NCI-H82 treated with DMSO at 0.1 percent for 48 hours (cell line): ENCODE results near the gene RGS6.

Experiments
- DNase-seq: peaks from one replicate; lab custom pipeline; 2025; ENCODE audit not compliant: unreplicated experiment; lab: John Stamatoyannopoulos, UW

RGS6 gene

DNA sequence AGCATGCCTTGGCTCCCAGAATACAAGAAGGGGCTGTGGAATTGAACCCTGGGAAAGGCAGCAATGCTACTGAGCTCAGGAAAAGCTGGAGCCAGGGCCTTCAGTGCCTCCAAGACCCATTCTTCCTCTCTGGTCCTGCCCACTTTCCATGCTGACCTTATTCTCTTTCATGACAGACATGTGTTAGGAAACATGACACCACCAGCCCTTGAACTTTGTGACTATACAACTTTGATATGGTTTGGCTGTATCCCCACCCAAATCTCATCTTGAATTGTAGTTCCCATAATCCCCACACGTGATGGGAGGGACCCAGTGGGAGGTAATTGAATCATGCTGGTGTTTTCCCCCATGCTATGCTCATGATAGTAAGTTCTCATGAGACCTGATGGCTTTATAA is 553.5 kb downstream of the RGS6 start:
- no peak for DNase-seq

GRCh38 chr14:72488514-72488913 is 556.3 kb downstream of the RGS6 start:
- DNase-seq, result no peak

GRCh38 chr14:72492196-72492595 is 560.0 kb downstream of the RGS6 start:
- no peak for DNase-seq

GRCh38 chr14:72495668-72496067 is 563.4 kb downstream of the RGS6 start:
- no peak for DNase-seq

GRCh38 chr14:72498646-72499045 is 566.4 kb downstream of the RGS6 start:
- DNase-seq, result no peak

- DNase-seq, result no peak
Measured at GRCh38 chr14:72499746-72500145, 567.5 kb downstream of the RGS6 start.

DNA sequence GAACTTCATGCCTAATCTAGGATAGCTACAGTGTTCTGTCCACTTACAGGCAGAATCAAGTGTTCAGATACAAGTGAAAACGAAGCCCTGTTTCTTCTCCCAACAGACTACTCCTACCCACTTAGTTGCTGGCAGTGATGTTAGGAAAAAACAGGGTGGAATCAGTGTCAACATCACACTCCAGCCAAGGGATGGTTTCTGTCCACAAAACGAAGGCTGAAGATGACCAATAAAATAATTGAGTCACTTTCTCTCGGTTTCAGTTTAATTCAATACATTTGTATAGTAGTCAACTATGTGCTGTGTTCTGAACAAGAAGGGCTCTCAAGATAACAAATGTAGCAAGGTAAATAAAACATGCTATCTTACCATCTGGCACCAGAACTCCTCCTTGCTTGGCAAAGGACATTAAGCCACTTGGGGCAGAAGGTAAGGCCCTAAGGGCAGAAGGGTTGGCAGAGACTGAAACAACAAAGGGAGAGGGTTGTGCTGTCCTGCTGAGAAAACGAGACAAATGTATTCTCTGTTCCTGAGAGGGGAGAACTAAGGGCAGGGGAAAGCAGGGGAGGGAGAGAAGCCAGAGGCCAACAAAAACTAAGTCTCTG is 568.1 kb downstream of the RGS6 start:
- no peak for DNase-seq

DNA sequence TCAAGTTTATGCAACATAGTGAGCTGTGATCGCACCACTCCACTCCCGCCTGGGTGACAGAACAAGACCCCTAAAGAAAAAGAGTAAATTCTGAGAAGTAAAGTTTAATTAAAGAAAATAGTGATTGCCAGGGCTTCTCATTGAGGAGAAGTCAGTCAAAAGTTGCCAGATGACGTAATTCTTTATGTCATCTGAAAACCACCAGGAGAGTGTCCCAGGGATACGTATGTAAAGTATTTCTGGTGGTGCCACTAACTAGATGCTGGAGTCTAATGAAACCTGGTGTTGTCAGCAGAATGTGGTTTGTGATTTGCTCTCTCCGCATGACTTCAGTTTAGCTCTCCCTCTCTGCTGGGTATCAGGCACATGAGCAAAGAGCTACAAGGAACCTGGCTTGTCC is 569.2 kb downstream of the RGS6 start:
- DNase-seq, result no peak

DNA sequence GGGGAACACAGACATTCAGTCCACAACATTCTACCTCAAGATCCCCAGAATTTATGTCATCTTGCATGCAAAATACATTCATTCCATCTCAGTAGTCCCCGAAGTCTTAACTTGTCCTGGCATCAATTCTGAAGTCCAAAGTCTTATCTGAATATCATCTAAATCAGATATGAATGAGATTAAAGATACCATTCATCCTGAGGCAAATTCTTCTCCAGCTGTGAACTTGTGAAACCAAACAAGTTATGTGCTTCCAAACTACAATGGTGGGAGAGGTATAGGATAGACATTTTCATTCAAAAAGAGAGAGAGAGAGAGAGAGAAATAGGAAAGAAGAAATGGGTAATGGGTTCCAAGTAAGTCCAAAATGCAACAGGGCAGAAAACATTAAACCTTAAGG is 571.0 kb downstream of the RGS6 start:
- no peak for DNase-seq

DNA sequence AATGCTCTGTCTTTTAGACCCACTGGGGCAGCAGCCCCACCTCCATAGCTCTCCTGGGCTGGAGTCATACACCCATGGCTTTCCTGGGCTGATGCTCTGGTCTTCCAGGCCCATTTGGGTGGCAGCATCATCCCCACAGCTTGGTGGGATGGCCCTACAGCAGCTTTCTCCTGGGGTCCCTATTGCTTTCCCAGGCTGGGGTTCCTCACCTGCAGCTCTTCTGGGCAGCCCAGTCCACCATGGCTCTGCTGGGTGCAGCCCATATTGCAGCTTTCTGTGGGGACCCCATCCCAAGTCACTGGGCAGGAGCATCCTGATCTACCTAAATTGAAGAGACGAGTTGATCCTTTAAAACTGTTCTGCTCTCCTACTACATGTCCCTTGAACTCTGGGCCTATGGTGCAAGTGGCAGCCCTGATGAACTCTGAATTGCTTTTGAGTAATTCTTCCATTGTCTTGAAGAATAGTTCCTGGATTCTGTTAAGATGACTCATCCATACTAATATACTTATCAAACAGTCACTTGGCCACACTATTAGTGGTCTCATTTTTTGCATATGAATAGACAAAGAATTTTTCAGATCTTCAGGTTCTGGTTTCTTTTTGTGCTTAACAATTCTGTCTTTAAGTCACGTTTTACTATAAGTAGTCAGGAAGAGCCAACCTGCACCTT is 571.6 kb downstream of the RGS6 start:
- no peak for DNase-seq

DNA sequence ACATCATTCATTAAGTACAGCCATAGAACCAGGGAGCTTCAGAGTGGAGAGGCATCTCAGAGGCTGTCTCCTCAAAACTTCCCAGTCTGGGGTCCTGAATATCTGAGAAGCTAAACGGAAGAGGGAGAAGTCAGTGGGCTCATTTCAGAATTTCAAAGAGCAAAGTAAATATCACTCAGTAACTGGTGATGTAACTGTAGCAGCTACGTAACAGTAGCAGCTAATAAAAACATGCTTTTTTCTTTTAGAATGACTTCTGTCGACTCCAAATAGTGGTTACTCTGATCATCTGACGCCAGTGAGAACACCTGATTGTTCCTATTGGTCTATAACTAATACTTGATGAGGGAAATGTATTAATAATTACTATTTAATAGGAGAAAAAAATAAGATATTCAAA is 578.3 kb downstream of the RGS6 start:
- no peak for DNase-seq

GRCh38 chr14:72512281-72512680 is 580.1 kb downstream of the RGS6 start:
- DNase-seq, result no peak

DNA sequence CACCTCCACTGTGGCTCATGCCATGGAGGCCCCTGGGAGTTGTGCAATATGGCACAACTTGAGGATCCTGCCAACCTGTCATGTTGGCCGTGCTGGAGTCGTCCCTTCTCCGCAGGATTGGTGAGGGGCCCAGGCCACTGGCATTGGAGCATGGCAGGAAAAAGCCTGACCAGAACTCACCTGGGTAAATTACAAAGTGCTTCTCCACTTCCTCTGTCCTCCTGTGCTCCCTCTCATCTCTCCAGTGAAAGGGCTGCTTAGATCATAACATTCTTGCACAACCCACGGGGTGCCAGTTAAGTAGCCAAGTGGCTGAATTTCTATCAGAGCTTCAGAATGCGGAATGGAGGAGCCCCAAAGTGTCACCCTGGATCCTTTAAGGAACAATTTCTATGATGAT is 580.7 kb downstream of the RGS6 start:
- DNase-seq, result no peak

DNA sequence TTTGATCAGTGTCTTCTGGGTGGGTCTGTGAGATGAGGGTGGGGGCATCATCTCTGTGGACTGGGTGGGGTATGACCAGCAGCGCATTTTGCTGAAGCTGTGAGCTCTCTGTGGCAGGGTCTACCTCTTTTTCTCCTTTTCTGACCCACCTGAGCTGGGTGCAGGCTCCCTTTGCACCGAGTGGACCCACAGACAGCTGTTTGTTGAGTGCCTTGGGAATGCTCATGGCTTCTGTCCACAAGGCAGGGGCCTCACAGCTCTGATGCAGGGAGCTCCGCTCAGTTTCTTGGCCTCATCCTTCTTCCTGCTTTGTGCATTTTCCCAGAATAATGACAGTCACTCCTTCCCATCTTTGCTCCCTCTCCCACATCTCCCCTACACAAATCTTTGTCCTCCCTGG is 581.1 kb downstream of the RGS6 start:
- no peak for DNase-seq

GRCh38 chr14:72513965-72514659 is 581.9 kb downstream of the RGS6 start:
- no peak for DNase-seq

DNA sequence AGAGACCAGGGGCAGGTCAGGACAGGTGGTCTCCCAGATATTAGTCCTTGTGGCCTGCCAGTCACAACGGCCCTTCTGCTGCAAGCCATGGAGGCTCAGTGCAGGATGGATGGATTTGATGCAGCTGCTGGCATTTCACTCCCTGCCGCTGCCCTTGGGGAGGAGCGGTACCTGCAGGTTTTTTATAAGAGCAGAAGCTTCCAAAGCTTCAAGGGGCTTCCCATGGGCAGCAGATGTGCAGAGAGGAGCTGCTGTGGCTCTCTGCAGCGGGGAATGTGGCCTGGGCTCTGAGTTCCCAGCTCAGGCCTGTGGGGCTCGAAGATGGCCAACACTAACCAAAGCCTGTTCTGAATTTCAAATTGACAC is 582.4 kb downstream of the RGS6 start:
- DNase-seq, result no peak

GRCh38 chr14:72515779-72516770 is 583.8 kb downstream of the RGS6 start:
- DNase-seq, result no peak

GRCh38 chr14:72516936-72517700 is 584.9 kb downstream of the RGS6 start:
- DNase-seq, result no peak

GRCh38 chr14:72517736-72518135 is 585.5 kb downstream of the RGS6 start:
- DNase-seq, result no peak

- DNase-seq, result no peak
Measured at GRCh38 chr14:72518809-72519377, 586.7 kb downstream of the RGS6 start.
